ENCODE results near the gene MAN2A1. TPM values are rescaled to one million over a fixed set of nuclear protein-coding genes. Genes with fewer than 3 reads are reported as not detected.

MAN2A1 gene
- total RNA-seq, 1 experiment from 2014 or later = 51.0 TPM

DNA sequence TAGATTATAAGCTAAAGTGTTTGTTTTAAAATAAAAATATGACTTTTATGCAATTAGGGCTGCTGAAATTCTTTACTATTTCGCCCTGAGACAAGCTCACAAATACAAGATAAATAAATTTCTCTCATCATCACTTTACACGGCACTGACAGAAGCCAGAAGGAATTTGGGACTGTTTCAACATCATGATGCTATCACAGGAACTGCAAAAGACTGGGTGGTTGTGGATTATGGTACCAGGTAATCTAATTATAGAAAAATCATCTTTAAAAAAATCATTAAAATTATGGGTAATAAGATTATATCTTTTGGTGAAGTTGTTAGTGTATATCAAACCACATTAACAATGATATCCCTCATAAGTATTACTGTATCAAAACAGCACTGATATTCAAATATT, 95.0 kb downstream of the MAN2A1 start:
- H3K27ac ChIP-seq (ENCODE audit: low read length) = no peak overlapping the region
- ChIA-PET POLR2A (no interaction called here), CTCF (no interaction called here)
- H3K4me3 ChIP-seq (ENCODE audit: low read depth in 2 of 2, low read length in 2 of 2) = no peak overlapping the region
- intact Hi-C loops (cut with micrococcal nuclease; ENCODE audit: unreplicated experiment) (no loop called here), in situ Hi-C loops (cut with HindIII; ENCODE audit: low pct_unique_long_range_greater_than_20kb, low sequenced_read_pairs) (no loop called here)
- no peaks in the 10 kb centered on the region for H3K36me3 ChIP-seq (ENCODE audit: control insufficient read depth, insufficient read depth, low read length)
- no peak for DNase-seq (ENCODE audit: low read depth, low spot score)
- no peaks in the 10 kb centered on the region for H3K9me3 ChIP-seq (ENCODE audit: control insufficient read depth, insufficient read depth, low read depth, low read length)
- TF ChIP-seq REST (IDR thresholded peaks at IDR 0.05; ENCODE audit: insufficient read depth in 1 of 2, low read depth in 2 of 2, low read length in 1 of 2) = no peak
- no peak for TF ChIP-seq SIN3A (IDR thresholded peaks at IDR 0.05; ENCODE audit: borderline replicate concordance, insufficient read depth, low read depth, low read length)
- TF ChIP-seq POLR2AphosphoS5 (IDR thresholded peaks at IDR 0.05; ENCODE audit: low read depth, low read length) = no peak
- TF ChIP-seq TCF7L2 (IDR thresholded peaks at IDR 0.05; ENCODE audit: low read depth, low read length) = no peak
- TF ChIP-seq, protein P1, sequence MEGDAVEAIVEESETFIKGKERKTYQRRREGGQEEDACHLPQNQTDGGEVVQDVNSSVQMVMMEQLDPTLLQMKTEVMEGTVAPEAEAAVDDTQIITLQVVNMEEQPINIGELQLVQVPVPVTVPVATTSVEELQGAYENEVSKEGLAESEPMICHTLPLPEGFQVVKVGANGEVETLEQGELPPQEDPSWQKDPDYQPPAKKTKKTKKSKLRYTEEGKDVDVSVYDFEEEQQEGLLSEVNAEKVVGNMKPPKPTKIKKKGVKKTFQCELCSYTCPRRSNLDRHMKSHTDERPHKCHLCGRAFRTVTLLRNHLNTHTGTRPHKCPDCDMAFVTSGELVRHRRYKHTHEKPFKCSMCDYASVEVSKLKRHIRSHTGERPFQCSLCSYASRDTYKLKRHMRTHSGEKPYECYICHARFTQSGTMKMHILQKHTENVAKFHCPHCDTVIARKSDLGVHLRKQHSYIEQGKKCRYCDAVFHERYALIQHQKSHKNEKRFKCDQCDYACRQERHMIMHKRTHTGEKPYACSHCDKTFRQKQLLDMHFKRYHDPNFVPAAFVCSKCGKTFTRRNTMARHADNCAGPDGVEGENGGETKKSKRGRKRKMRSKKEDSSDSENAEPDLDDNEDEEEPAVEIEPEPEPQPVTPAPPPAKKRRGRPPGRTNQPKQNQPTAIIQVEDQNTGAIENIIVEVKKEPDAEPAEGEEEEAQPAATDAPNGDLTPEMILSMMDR (IDR thresholded peaks at IDR 0.05) = no peak
- no peak for ATAC-seq
- BruUV-seq (replicated peaks) = no TSS peak
- no peaks in the 10 kb centered on the region for H3K27me3 ChIP-seq (ENCODE audit: control insufficient read depth, insufficient read depth, low read length)
- no peaks in the 10 kb centered on the region for H3K4me1 ChIP-seq (ENCODE audit: control insufficient read depth, insufficient read depth, low read length)

DNA sequence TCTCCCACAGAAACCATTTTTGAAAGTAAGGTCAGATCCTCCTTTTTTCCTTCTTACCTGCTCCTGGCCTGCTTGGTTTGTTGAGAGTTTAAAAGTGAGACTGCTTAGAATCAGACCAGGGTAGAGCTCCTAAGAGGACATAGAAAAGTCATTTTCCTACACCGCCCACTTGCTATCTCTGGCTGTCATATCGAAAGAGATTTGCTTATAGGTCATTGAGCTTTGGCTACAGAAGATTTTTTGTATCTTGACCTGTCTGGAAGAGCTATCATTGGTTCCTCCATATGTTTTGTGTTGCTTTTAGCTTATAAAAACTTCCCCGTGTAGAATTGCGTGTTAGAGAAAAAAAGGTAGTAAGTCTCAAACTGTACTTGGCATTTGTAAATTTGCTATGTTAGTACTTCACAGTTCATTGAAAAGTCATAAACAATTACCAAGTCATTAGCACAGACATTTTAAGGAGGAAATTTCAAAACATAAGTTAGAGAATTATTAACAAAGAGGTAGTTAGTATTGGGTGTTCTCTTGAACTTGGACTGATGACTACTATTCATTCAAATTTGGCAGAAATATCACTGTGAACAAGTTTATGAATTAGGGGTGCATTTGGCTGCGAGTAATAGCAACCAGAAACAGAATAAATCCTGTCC, 96.6 kb downstream of the MAN2A1 start:
- no peaks in the 10 kb centered on the region for H3K36me3 ChIP-seq (ENCODE audit: control insufficient read depth, insufficient read depth, low read length)
- intact Hi-C loops (cut with micrococcal nuclease; ENCODE audit: unreplicated experiment) (no loop called here), in situ Hi-C loops (cut with HindIII; ENCODE audit: low pct_unique_long_range_greater_than_20kb, low sequenced_read_pairs) (no loop called here)
- H3K27ac ChIP-seq (ENCODE audit: low read length) = no peak overlapping the region
- H3K9me3 ChIP-seq (ENCODE audit: control insufficient read depth, insufficient read depth, low read depth, low read length) = no peaks in the 10 kb centered on the region
- H3K4me1 ChIP-seq (ENCODE audit: control insufficient read depth, insufficient read depth, low read length) = no peaks in the 10 kb centered on the region
- ATAC-seq = no peak
- no peak overlapping the region for H3K4me3 ChIP-seq (ENCODE audit: low read depth in 2 of 2, low read length in 2 of 2)
- TF ChIP-seq TCF7L2 (IDR thresholded peaks at IDR 0.05; ENCODE audit: low read depth, low read length) (no peak), SIN3A (IDR thresholded peaks at IDR 0.05; ENCODE audit: borderline replicate concordance, insufficient read depth, low read depth, low read length) (no peak), POLR2AphosphoS5 (IDR thresholded peaks at IDR 0.05; ENCODE audit: low read depth, low read length) (no peak), REST (IDR thresholded peaks at IDR 0.05; ENCODE audit: insufficient read depth in 1 of 2, low read depth in 2 of 2, low read length in 1 of 2) (no peak)
- TF ChIP-seq, protein P1 (IDR thresholded peaks at IDR 0.05) = no peak
- no peak for DNase-seq (ENCODE audit: low read depth, low spot score)
- POLR2A ChIA-PET = no interaction called here
- CTCF ChIA-PET = no interaction called here
- no TSS peak for BruUV-seq (replicated peaks)
- no peaks in the 10 kb centered on the region for H3K27me3 ChIP-seq (ENCODE audit: control insufficient read depth, insufficient read depth, low read length)

All from Panc1 (cell line).